ENCODE data around the gene SLC35G6.

- TF ChIP-seq EZH2 (IDR thresholded peaks at IDR 0.05; ENCODE audit: low read length) (no peak), CTCF (optimal IDR thresholded peaks at IDR 0.05 in 1 of 3, IDR thresholded peaks at IDR 0.05 in 1 of 3, conservative IDR thresholded peaks at IDR 0.05 in 1 of 3; ENCODE audit: extremely low read depth in 1 of 3, insufficient read depth in 2 of 3, low read length in 3 of 3) (no peak)
Measured at GRCh38 chr17:7476494-7476893, 4.8 kb upstream of the SLC35G6 start.
